SK-N-SH (cell line): ENCODE data around the gene PDE11A. TPM values are rescaled to one million over a fixed set of nuclear protein-coding genes. Genes with fewer than 3 reads are reported as not detected.

Experiments used
- CTCF ChIA-PET: fragments of 300-600, 350-600 bp; formaldehyde crosslinking; extraction: SDS; loops from one replicate; lab custom pipeline; 2021; lab: Yijun Ruan, JAX
- POLR2A ChIA-PET: fragments of 350-600 bp; sonication (Branson Sonifier 250); formaldehyde crosslinking; extraction: SDS; loops from one replicate; lab custom pipeline; 2020; ENCODE audit warnings: antibody characterized with exemption, inconsistent platforms; lab: Yijun Ruan, JAX
- DNase-seq: peaks from one replicate; pipeline ENCODE4 v3.0.0; 2012
- H2AFZ ChIP-seq: fragments of 200-600 bp; sonication (generic); 2 replicates; pipeline ENCODE4 v1.8.1; 2016; ENCODE audit warnings: antibody characterized with exemption, mild to moderate bottlenecking, low read depth
- H3F3A ChIP-seq: fragments of 200-600 bp; sonication (generic); replicated peaks from 2 replicates; pipeline ENCODE3; 2016; ENCODE audit warnings: antibody characterized with exemption, mild to moderate bottlenecking; ENCODE audit not compliant: insufficient read depth
- H3K27ac ChIP-seq, 2 experiments: fragments of 200-500 bp in 1 of 2; fragments of 200-600 bp in 1 of 2; sonication (Bioruptor generic) in 1 of 2; sonication (generic), shearing (Covaris generic) in 1 of 2; 2 replicates each; pipeline versions ENCODE4 v1.5.1 to v1.6.1; 2014 to 2016; ENCODE audit warnings: low read depth in 2 of 2, inconsistent platforms in 1 of 2, low read length in 1 of 2, mild to moderate bottlenecking in 1 of 2, mixed read lengths in 1 of 2
- H3K27me3 ChIP-seq: fragments of 200-600 bp; sonication (generic), shearing (Covaris generic); 2 replicates; pipeline ENCODE4 v1.6.1; 2016; ENCODE audit warnings: mixed run types; ENCODE audit not compliant: insufficient read depth
- H3K36me3 ChIP-seq, 2 experiments: fragments of 200-500 bp in 1 of 2; fragments of 200-600 bp in 1 of 2; sonication (Bioruptor generic) in 1 of 2; sonication (generic) in 1 of 2; replicated peaks in 1 of 2; 2 replicates each; pipeline versions ENCODE3 to v1.5.1; 2014 to 2016; ENCODE audit warnings: low read length in 1 of 2, mild to moderate bottlenecking in 1 of 2; ENCODE audit not compliant: insufficient read depth in 2 of 2, control insufficient read depth in 1 of 2
- H3K4me1 ChIP-seq, 2 experiments: fragments of 200-500 bp in 1 of 2; fragments of 200-600 bp in 1 of 2; sonication (Bioruptor generic) in 1 of 2; sonication (generic), shearing (Covaris generic) in 1 of 2; 2 replicates each; pipeline versions ENCODE4 v1.5.1 to v1.6.1; 2014 to 2016; ENCODE audit warnings: low read depth in 1 of 2, low read length in 1 of 2, mixed run types in 1 of 2; ENCODE audit not compliant: insufficient read depth in 2 of 2, control insufficient read depth in 1 of 2
- H3K4me2 ChIP-seq: fragments of 200-600 bp; sonication (generic), shearing (Covaris generic); 2 replicates; pipeline ENCODE4 v1.6.1; 2017; ENCODE audit warnings: mixed run types
- H3K4me3 ChIP-seq, 2 experiments: fragments of 200-500 bp in 1 of 2; fragments of 200-600 bp in 1 of 2; sonication (Bioruptor generic) in 1 of 2; sonication (generic), shearing (Covaris generic) in 1 of 2; 2 replicates each; pipeline versions ENCODE4 v1.5.1 to v1.8.1; 2014 to 2016; ENCODE audit warnings: low read depth in 2 of 2, inconsistent platforms in 1 of 2, low read length in 1 of 2, mild to moderate bottlenecking in 1 of 2, mixed read lengths in 1 of 2, moderate library complexity in 1 of 2
- H3K79me2 ChIP-seq: fragments of 200-600 bp; sonication (generic); 2 replicates; pipeline ENCODE4 v1.8.1; 2017; ENCODE audit warnings: mild to moderate bottlenecking; ENCODE audit not compliant: insufficient read depth
- H3K9ac ChIP-seq: fragments of 200-600 bp; sonication (generic); 2 replicates; pipeline ENCODE4 v1.6.1; 2017; ENCODE audit warnings: mixed run types
- H3K9me2 ChIP-seq: fragments of 200-600 bp; sonication (generic); 2 replicates; pipeline ENCODE4 v1.6.1; 2017; ENCODE audit warnings: mixed run types
- H3K9me3 ChIP-seq: fragments of 200-600 bp; sonication (generic); 2 replicates; pipeline ENCODE4 v1.6.1; 2017; ENCODE audit warnings: mixed run types, mild to moderate bottlenecking, moderate library complexity
- H4K20me1 ChIP-seq: fragments of 200-600 bp; sonication (generic); 2 replicates; pipeline ENCODE4 v1.6.1; 2017; ENCODE audit warnings: mild to moderate bottlenecking, mixed run types; ENCODE audit not compliant: insufficient read depth
- CHD2 ChIP-seq: fragments of 150-350 bp; IDR thresholded peaks from 2 replicates; pipeline ENCODE4 v1.6.1; 2018; ENCODE audit warnings: low read length; ENCODE audit not compliant: partially characterized antibody
- ELF1 ChIP-seq: IDR thresholded peaks from 2 replicates; pipeline ENCODE4 v1.4.0; 2012
- FOSL2 ChIP-seq: IDR thresholded peaks from 2 replicates; pipeline ENCODE4 v1.4.0; 2012; ENCODE audit warnings: low read depth, mild to moderate bottlenecking, moderate library complexity, borderline replicate concordance
- FOXJ3 ChIP-seq: sonication (generic); formaldehyde crosslinking; IDR thresholded peaks from 2 replicates; pipeline ENCODE4 v1.5.1; 2020; ENCODE audit warnings: mild to moderate bottlenecking, missing genetic modification reagents
- JUND ChIP-seq: IDR thresholded peaks from 2 replicates; pipeline ENCODE4 v1.4.0; 2012
- MEF2A ChIP-seq: IDR thresholded peaks from 2 replicates; pipeline ENCODE4 v1.4.0; 2012; ENCODE audit warnings: low read depth, borderline replicate concordance
- MXI1 ChIP-seq: IDR thresholded peaks from 2 replicates; pipeline ENCODE4 v1.6.1; 2012; ENCODE audit warnings: mild to moderate bottlenecking, low read depth, low read length, improper control_type of control experiment
- NFIC ChIP-seq: IDR thresholded peaks from 2 replicates; pipeline ENCODE4 v1.4.0; 2012; ENCODE audit warnings: borderline replicate concordance
- NRF1 ChIP-seq: IDR thresholded peaks from 2 replicates; pipeline ENCODE4 v1.6.1; 2012; ENCODE audit warnings: low read depth, mild to moderate bottlenecking, low read length
- PBX3 ChIP-seq: IDR thresholded peaks from 2 replicates; pipeline ENCODE4; 2012
- POLR2AphosphoS5 ChIP-seq: IDR thresholded peaks from 2 replicates; pipeline ENCODE4 v1.6.1; 2012; ENCODE audit warnings: low read depth, low read length
- RCOR1 ChIP-seq: fragments of 150-350 bp; IDR thresholded peaks from 2 replicates; pipeline ENCODE4 v1.6.1; 2017; ENCODE audit warnings: antibody characterized with exemption, low read length
- RXRA ChIP-seq: IDR thresholded peaks from 2 replicates; pipeline ENCODE4 v1.4.0; 2012; ENCODE audit warnings: low read depth, mild to moderate bottlenecking, borderline replicate concordance
- SIN3A ChIP-seq: IDR thresholded peaks from 2 replicates; pipeline ENCODE4 v1.6.1; 2012; ENCODE audit warnings: low read depth, mild to moderate bottlenecking, low read length, moderate library complexity, borderline replicate concordance
- SMC3 ChIP-seq: IDR thresholded peaks from 2 replicates; pipeline ENCODE4 v1.6.1; 2012; ENCODE audit warnings: low read depth, low read length, improper control_type of control experiment
- TEAD4 ChIP-seq: IDR thresholded peaks from 2 replicates; pipeline ENCODE4 v1.4.0; 2012; ENCODE audit warnings: mild to moderate bottlenecking, borderline replicate concordance; ENCODE audit not compliant: insufficient read depth
- USF1 ChIP-seq: IDR thresholded peaks from 2 replicates; pipeline ENCODE4 v1.4.0; 2012; ENCODE audit warnings: low read depth, borderline replicate concordance
- YY1 ChIP-seq: IDR thresholded peaks from 2 replicates; pipeline ENCODE4 v1.4.0; 2012; ENCODE audit warnings: low read depth, mild to moderate bottlenecking
- WGBS: methylation state at CpG from one replicate; pipeline ENCODE4 v1.1.6; 2017; ENCODE audit warnings: low lambda C conversion rate; 5-methylcytosine and 5-hydroxymethylcytosine counted together
- polyA plus RNA-seq, 3 experiments: library from polyadenylated mRNA; depleted of rRNA; stranded (reverse); fragments of >200 nt; gene quantifications; 2 replicates each; pipeline ENCODE4 v1.2.3, GENCODE V29; 2012
- TF ChIP-seq, protein P1 (sequence below): fragments of 150-350 bp; IDR thresholded peaks from 2 replicates; pipeline ENCODE4 v1.6.1; 2016; ENCODE audit warnings: mild to moderate bottlenecking, low read depth, low read length
- TF ChIP-seq, protein P2 (sequence below): IDR thresholded peaks from 2 replicates; pipeline ENCODE4 v1.4.0; 2012; ENCODE audit warnings: low read depth, borderline replicate concordance

Gene PDE11A
- polyA plus RNA-seq, 1 of the 3 experiments (the other 2 are of a cell fraction), result 0.10 TPM

DNA sequence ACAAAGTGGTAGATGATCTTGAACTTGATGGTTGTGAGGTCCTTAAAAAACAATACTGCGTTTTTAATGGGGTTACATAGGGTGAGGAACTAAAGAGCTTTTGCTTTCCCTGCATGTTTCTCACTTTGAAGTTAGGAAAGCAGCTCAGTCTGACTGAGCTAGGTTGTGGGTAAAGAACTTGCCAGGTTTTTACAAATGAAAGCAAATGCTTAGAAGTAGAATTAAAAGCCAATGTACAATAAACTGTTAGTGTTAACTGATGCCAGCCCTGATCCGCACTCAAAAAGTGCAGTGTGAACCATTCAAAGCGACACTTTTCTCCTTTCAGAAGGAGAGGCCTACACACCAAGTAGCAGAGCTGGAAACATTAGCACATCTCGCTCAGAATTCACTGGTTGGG is 409.7 kb downstream of the PDE11A start:
- Histone ChIP-seq H4K20me1 (no peaks in the 10 kb centered on the region), H3F3A (no peaks in the 10 kb centered on the region), H3K79me2 (no peaks in the 10 kb centered on the region), H3K9me2 (no peaks in the 10 kb centered on the region), H3K9me3 (no peaks in the 10 kb centered on the region), H3K27me3 (no peaks in the 10 kb centered on the region), H3K36me3 (no peaks in the 10 kb centered on the region), H3K27ac (no peak overlapping the region), H2AFZ (no peak overlapping the region), H3K4me3 (no peak overlapping the region), H3K4me1 (peaks cover 0 to 10% of the 10 kb centered on the region in 2 experiments; a peak in 3 of 4 replicates), H3K4me2 (no peak overlapping the region), H3K9ac (no peak overlapping the region)
- CTCF ChIA-PET, result interaction anchor here (1.1 kb wide), 1 partner anchor 173 kb away, joined by 3 read pairs; no protein-coding TSS in a partner anchor
- TF ChIP-seq YY1 (no peak), SMC3 (no peak), ELF1 (no peak), SIN3A (no peak), CHD2 (no peak)
- TF ChIP-seq, protein P1, sequence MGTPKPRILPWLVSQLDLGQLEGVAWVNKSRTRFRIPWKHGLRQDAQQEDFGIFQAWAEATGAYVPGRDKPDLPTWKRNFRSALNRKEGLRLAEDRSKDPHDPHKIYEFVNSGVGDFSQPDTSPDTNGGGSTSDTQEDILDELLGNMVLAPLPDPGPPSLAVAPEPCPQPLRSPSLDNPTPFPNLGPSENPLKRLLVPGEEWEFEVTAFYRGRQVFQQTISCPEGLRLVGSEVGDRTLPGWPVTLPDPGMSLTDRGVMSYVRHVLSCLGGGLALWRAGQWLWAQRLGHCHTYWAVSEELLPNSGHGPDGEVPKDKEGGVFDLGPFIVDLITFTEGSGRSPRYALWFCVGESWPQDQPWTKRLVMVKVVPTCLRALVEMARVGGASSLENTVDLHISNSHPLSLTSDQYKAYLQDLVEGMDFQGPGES, result no peak
- no peak for DNase-seq
- 57% methylated on average over 4 of the region's 4 CpGs for WGBS
- POLR2A ChIA-PET, result no interaction called here

GRCh38 chr2:177660742-177661141 is 411.8 kb downstream of the PDE11A start:
- Histone ChIP-seq H3K4me1 (peaks cover 0 to 7% of the 10 kb centered on the region in 2 experiments; a peak in 3 of 4 replicates), H3F3A (no peaks in the 10 kb centered on the region), H4K20me1 (no peaks in the 10 kb centered on the region), H3K4me3 (no peak overlapping the region), H3K4me2 (no peak overlapping the region), H3K79me2 (no peaks in the 10 kb centered on the region), H3K9ac (no peak overlapping the region), H2AFZ (no peak overlapping the region), H3K27me3 (no peaks in the 10 kb centered on the region), H3K27ac (no peak overlapping the region), H3K36me3 (no peaks in the 10 kb centered on the region), H3K9me2 (no peaks in the 10 kb centered on the region), H3K9me3 (no peaks in the 10 kb centered on the region)
- CTCF ChIA-PET, result interaction anchor here (1.1 to 3.1 kb wide), 4 partner anchors 8 to 171 kb away, joined by 3 to 12 read pairs (median 4); no protein-coding TSS in a partner anchor
- 23% methylated on average over 3 of the region's 3 CpGs for WGBS
- no peak for DNase-seq
- TF ChIP-seq FOXJ3 (CRISPR knock-in tag) (no peak), JUND (no peak), POLR2AphosphoS5 (no peak), NFIC (no peak), NRF1 (no peak), TEAD4 (no peak), MEF2A (no peak), SIN3A (no peak), USF1 (no peak), PBX3 (no peak), FOSL2 (no peak), RXRA (no peak), MXI1 (no peak), RCOR1 (no peak)
- TF ChIP-seq, protein P2, sequence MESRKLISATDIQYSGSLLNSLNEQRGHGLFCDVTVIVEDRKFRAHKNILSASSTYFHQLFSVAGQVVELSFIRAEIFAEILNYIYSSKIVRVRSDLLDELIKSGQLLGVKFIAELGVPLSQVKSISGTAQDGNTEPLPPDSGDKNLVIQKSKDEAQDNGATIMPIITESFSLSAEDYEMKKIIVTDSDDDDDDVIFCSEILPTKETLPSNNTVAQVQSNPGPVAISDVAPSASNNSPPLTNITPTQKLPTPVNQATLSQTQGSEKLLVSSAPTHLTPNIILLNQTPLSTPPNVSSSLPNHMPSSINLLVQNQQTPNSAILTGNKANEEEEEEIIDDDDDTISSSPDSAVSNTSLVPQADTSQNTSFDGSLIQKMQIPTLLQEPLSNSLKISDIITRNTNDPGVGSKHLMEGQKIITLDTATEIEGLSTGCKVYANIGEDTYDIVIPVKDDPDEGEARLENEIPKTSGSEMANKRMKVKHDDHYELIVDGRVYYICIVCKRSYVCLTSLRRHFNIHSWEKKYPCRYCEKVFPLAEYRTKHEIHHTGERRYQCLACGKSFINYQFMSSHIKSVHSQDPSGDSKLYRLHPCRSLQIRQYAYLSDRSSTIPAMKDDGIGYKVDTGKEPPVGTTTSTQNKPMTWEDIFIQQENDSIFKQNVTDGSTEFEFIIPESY, result no peak
- POLR2A ChIA-PET, result no interaction called here
